HG03025 (cell line): Measurements from ENCODE around the gene NPAS2.

Experiments
- ATAC-seq: cut with Tn5 transposase; IDR thresholded peaks from one replicate; pipeline ENCODE4 v1.9.1; 2021; ENCODE audit warnings: mild to moderate bottlenecking, moderate library complexity; ENCODE audit not compliant: unreplicated experiment, low FRiP score

Gene NPAS2

DNA sequence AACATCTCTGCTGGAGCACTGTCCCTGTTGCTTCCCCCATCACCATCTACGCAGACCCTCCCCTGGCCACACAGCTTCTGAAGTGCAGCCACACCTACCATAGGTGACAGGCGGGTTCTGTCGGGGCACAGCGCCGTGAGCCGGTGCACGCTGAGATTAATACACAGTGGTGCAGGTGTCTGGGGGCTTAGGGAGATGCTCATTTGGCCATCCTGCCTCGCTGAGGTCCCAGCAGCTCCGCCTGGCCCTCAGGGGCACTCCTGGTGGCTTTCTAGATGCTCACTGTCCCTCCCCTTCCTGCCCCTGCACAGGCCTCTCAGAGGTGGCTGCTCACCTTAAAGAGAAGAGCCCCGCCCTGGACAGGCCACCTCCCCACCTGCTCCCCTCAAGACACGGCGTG, 163.3 kb downstream of the NPAS2 start:
- no peak for ATAC-seq

GRCh38 chr2:100983684-100984310, 163.9 kb downstream of the NPAS2 start:
- ATAC-seq = no peak

- ATAC-seq = no peak
Observed at GRCh38 chr2:100984892-100985307, 165.0 kb downstream of the NPAS2 start.

GRCh38 chr2:100986157-100986556, 166.2 kb downstream of the NPAS2 start:
- ATAC-seq = no peak

DNA sequence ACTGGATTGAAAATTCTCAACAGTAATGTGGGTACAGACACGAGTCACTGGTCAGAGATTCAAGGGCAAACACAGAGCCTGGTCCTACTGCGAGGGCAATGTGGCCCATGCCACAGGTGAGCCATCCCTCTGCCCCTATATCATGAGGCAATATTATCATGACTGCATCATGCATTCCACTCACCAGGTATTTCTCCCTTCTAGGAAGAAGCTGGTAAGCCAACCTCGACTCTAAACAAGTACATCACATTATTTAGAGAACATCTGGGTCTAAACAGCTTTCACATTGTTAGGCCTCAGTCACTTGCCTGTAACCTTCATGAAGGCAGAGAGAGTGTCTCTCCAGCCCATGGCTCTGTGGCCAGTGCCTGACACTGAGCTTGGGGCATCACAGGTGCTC, 167.6 kb downstream of the NPAS2 start:
- no peak for ATAC-seq

DNA sequence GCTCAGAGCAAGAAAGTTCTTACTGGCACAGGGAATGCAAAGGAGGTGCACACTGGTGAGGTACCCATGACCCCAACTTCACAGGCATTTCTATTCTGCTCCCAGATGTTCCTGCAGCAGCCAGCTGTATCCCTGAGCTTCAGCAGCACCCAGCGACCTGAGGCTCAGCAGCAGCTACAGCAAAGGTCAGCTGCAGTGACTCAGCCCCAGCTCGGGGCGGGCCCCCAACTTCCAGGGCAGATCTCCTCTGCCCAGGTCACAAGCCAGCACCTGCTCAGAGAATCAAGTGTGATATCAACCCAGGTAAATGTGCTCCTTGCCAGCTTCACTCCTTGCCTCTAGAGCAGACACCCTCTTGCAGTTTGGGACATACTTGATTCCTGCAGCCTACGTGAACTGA, 168.0 kb downstream of the NPAS2 start:
- ATAC-seq = no peak

DNA sequence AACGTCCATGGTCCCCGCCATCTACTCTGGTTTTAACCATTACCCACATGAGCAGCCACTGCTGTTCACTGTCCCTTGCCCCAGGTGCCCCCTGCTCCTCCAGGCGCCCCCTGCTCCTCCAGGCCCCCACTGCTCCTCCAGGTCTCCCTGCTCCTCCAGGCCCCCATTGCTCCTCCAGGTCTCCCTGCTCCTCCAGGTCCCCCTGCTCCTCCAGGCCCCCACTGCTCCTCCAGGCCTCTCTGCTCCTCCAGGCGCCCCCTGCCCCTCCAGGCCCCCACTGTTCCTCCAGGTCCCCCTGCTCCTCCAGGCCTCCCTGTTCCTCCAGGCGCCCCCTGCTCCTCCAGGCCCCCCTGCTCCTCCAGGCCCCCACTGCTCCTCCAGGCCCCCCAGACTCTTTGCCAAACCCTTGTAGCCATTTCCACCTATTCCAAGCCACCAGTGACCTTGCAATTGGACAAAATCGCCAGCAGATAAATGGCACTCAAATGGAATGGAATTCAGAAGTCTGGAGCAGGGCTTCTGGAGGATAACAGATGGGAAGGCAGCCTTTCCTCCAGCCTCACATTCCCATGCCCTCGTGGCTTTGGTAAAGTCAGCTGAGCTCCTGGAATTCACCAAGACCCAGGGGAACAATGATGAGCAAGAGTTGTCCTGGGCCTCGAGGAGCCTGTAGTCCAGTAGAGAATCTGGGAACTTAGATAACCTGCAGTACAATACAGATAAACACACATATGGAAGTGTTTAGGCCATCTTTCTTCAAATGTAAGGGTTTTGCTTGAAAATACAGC, 168.9 kb downstream of the NPAS2 start:
- ATAC-seq = no peak

GRCh38 chr2:100989666-100990065, 169.7 kb downstream of the NPAS2 start:
- ATAC-seq = no peak

GRCh38 chr2:100990166-100990565, 170.2 kb downstream of the NPAS2 start:
- no peak for ATAC-seq

GRCh38 chr2:100990650-100991403, 170.9 kb downstream of the NPAS2 start:
- no peak for ATAC-seq

DNA sequence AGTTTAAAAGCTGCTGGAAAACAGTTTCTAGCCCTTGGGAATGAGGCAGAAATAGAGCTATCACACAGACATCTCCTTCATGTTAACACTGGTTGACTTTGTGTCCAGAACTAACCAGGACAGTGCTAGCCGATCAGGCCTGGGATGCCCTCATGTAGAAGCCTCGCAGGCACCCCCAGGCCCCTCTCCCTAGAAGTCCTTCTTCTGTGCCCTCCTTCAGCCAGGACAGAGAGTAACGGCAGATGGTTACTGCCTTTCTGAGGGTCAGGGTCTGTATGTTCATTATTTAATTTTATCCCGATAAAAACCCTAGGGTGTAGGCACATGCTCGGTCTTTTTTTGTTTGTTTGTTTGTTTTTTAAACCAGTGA, 171.4 kb downstream of the NPAS2 start:
- no peak for ATAC-seq

- ATAC-seq = no peak
Observed at GRCh38 chr2:100992262-100992661, 172.3 kb downstream of the NPAS2 start.

DNA sequence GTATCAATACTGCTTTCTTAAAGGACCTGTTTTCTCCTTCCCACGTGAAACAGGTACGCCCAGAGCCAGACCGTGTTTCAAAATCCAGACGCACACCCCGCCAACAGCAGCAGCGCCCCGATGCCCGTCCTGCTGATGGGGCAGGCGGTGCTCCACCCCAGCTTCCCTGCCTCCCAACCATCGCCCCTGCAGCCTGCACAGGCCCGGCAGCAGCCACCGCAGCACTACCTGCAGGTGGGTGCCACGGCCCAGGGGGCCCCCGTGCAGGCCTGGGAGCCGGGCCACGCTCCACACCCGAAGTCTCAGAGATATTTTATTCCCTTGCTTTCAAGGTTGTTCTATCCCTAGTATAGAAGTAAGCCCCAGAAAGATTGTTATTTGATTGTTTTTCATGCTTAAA, 173.4 kb downstream of the NPAS2 start:
- ATAC-seq = no peak

GRCh38 chr2:100995309-100996075, 175.6 kb downstream of the NPAS2 start:
- no peak for ATAC-seq

DNA sequence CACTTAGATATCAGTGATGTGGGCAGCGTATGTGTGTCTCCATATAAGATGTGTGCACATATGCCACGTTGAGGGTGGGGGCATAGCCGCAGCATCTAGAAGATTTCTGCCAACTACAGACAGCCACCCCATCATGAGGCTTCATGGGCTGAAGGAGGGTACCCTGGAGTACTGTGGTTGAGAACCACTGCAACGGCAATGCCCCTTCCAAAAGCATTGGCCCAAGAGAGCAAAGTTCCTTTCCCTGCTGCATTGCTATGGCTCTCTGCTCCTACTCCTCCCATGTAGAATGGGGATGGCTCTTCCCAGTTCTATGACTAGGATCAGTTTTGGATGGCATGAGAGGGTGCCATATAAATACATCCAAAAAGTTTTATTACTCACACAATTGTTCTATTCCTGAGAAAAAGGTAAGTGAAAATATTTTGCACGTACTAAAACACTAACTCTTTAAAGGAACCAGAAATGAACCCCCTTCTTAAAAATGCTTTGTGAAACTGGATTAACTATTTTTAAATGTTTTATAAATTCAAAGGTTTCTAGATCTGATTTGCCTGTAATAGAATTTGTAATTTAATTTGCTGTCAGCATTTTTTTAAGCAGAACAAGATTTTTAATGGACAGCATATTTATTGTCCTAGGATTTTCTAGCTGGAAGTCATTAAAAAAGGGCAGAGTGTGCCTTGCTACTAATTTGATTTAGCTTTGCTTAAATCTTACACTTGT, 177.7 kb downstream of the NPAS2 start:
- ATAC-seq = no peak

DNA sequence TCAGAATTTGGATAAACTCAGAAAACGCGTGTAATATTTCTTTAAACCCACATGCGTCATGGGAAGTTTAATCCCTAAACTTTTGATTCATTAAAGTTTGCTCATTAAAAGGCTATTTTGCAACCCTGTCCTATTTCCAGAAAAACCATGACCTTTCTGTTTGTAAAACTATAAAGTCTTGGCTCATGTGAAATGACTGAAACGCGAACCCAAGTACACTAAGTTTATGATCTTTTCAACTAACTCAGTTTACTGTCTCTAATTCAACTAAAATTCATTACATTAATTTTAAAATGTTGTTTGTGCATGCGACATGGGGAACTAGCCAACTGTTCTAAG, 178.3 kb downstream of the NPAS2 start:
- ATAC-seq = no peak

DNA sequence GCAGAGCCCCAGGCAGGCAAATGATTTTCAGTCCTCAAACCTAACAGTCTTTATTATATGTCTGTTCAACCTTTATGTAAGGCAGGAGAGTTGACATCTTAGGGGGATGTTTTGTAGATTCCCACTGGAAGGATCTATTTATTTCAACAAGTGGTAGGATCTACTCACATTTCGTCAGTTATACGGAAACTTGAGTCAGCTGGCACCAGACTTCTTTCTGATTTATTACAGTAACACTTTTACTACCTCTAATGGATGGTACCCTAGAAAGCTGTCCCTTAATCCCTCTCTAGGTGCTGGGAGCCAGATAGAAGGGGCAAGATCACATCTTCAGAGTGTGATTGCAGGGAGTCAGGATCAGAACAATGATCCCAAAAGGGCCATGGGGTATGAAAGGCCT, 180.1 kb downstream of the NPAS2 start:
- no peak for ATAC-seq

DNA sequence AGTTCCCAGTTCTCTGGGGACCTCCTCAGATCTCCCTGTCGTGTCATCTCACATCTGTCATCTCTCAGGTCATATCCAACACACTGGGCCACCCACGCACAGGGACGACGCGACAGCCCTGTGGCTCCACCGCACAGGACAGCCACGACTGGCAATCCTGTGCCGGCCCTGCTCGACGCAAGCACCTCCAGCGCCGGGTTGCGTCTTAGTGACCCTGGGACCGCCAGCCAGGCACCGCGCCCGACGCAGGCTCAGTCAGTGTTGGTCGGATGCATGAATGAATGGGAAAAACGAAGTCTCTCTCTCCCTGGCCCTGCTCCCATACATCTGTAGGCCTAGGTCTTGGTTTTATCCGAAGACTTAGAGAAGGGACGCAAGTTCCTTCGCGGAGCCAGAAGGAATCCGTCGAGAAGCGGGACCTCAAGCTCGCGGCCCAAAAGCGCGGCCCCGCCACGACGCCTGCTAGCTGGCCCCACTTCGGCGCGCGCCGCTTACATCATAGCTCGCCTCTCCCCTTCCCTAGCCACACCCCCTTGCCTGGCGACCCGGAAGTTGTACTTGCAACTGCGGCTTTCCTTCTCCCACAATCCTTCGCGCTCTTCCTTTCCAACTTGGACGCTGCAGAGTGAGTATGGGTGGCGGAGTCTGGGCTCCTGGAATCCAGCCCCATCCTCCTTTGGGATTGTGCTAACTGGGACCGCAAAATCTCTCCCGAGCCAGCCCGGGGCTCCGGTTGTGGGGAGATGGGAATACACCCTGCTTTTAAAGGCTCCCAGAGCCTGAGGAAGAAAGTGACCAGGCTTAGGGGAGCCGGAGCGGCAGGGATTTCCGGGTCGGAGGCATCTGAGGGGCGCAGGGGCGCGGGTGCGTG, 182.0 kb downstream of the NPAS2 start, which contains the start of gene RPL31:
Gene RPL31, plus strand, starts transcription at position 599 of the 871 bp plus-strand sequence. CDS start 413 bp downstream, outside the sequence.
- ATAC-seq = peak; percentile 87

DNA sequence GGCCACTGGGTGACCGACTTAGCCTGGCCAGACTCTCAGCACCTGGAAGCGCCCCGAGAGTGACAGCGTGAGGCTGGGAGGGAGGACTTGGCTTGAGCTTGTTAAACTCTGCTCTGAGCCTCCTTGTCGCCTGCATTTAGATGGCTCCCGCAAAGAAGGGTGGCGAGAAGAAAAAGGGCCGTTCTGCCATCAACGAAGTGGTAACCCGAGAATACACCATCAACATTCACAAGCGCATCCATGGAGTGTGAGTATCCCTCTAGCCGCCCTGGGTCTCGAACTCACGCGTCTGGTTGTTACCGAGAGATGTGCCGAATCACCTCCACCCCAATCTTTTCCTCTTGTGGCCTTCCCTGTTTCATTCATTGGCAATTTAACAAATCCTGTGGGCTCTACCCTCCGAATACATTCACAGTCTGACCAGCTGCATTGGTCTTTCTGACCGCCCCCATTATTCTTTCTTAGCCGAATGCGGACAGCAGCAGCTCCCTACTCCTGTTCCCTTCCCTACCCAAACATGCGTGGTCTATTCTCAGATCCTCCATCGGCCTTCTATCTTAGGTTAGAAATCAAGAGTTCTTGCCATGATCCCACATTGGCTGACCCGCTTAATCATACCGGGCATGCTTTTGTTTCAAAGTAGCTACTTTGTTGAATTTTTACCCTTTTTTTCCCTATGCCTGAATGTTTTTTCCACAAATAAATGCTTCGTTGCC, 182.8 kb downstream of the NPAS2 start:
- no peak for ATAC-seq
